Subcutaneous adipose tissue (tissue), 4 donors: ENCODE results near the gene BICD2. TPM values are rescaled to one million over a fixed set of nuclear protein-coding genes. Genes with fewer than 3 reads are reported as not detected.

ENCODE experiments used
- CTCF ChIP-seq: fragments of 450-650 bp; IDR thresholded peaks from one replicate; pipeline ENCODE4 v1.5.1; 2016; ENCODE audit warnings: low read depth, mild to moderate bottlenecking, control low read depth, antibody characterized with exemption, moderate library complexity
- total RNA-seq, 4 donors: library from RNA; depleted of rRNA; stranded (reverse); fragments of >200 nt; gene quantifications; one replicate each; pipeline ENCODE4 v1.1.0, GENCODE V29; 2016

BICD2 gene
- total RNA-seq, 4 donors from 2014 or later: 22.3 to 42.3 (median 37.2) TPM

GRCh38 chr9:92709240-92709639 is 55.4 kb downstream of the BICD2 start:
- TF ChIP-seq CTCF: no peak

- TF ChIP-seq CTCF: no peak
Observed at GRCh38 chr9:92707530-92707929, 57.1 kb downstream of the BICD2 start.

- no peak for TF ChIP-seq CTCF
Observed at GRCh38 chr9:92706218-92706940, 58.3 kb downstream of the BICD2 start.

GRCh38 chr9:92704528-92704927 is 60.1 kb downstream of the BICD2 start:
- no peak for TF ChIP-seq CTCF

GRCh38 chr9:92696619-92697018 is 68.0 kb downstream of the BICD2 start:
- TF ChIP-seq CTCF: no peak

GRCh38 chr9:92686954-92687353 is 77.7 kb downstream of the BICD2 start:
- TF ChIP-seq CTCF: no peak

- no peak for TF ChIP-seq CTCF
Observed at GRCh38 chr9:92685022-92685421, 79.6 kb downstream of the BICD2 start.
